Measurements from ENCODE around the gene EML3.
A peak's percentile ranks its signal among the peaks of the same experiment; 100 is the strongest.
"Not testable (repeated sequence)": the region's sequence is repeated elsewhere in the genome, so short reads cannot be mapped to it uniquely, and the experiment has no call there.

Gene EML3

DNA sequence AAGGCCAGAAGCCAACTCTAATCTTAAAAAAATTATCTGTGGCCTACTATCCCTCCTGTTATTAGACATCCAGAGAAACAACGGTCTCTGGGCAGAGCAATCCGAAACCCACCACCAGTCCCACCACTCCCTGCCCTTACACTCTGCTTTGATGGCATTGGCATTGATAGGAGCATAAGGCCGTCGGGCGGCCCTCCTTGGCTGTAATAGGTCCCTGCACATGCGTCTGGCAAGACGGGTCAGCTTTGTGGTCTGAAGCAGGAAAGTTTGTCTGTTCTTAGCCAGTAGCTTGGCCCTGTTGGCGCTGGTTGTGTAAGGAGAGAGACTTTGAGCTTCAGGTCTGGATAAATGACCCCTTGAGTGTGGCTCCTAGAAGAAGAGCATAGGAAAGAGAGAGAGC, 17.5 kb downstream of the EML3 start:
- H3K4me3 ChIP-seq (replicated peaks; ENCODE audit: low read depth, low read length), result no peak overlapping the region
- TF ChIP-seq, protein P1, sequence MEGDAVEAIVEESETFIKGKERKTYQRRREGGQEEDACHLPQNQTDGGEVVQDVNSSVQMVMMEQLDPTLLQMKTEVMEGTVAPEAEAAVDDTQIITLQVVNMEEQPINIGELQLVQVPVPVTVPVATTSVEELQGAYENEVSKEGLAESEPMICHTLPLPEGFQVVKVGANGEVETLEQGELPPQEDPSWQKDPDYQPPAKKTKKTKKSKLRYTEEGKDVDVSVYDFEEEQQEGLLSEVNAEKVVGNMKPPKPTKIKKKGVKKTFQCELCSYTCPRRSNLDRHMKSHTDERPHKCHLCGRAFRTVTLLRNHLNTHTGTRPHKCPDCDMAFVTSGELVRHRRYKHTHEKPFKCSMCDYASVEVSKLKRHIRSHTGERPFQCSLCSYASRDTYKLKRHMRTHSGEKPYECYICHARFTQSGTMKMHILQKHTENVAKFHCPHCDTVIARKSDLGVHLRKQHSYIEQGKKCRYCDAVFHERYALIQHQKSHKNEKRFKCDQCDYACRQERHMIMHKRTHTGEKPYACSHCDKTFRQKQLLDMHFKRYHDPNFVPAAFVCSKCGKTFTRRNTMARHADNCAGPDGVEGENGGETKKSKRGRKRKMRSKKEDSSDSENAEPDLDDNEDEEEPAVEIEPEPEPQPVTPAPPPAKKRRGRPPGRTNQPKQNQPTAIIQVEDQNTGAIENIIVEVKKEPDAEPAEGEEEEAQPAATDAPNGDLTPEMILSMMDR (IDR thresholded peaks at IDR 0.05; ENCODE audit: low read length, missing control alignments), result no peak
- no peak for DNase-seq (ENCODE audit: low read depth)

DNA sequence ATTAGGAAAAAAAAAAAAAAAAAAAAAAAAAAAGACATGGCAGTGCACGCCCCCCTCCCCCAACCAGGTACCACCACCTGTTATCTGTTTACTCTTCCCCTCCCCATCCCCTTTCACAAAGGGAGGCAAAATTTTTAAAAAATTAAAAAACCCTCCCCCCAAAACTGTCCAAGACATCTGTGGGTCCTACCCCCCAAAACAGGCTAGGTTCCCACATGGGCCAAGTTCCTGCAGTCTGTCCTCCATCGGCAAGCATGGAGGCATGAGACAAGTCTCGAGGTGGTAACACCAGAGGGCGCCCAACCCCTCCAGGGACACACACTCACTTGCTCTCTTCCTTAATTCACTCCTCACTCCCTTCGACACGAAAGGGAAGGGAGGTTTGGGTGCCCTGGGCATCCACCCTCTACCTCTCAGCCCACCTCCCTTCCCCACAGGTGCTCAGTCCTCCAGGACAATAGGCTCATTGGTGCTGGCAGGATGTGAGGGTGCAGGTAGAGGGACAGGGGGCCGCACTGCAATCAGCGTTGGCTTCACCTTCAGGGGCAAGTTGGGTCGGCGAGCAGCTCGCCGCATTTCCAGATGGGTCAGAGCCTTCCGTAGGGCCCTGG, 19.0 kb downstream of the EML3 start:
- no peak overlapping the region for H3K4me3 ChIP-seq (replicated peaks; ENCODE audit: low read depth, low read length)
- peak; percentile 85 for DNase-seq (ENCODE audit: low read depth)
- TF ChIP-seq, protein P1 (IDR thresholded peaks at IDR 0.05; ENCODE audit: low read length, missing control alignments), result peak; percentile 72

DNA sequence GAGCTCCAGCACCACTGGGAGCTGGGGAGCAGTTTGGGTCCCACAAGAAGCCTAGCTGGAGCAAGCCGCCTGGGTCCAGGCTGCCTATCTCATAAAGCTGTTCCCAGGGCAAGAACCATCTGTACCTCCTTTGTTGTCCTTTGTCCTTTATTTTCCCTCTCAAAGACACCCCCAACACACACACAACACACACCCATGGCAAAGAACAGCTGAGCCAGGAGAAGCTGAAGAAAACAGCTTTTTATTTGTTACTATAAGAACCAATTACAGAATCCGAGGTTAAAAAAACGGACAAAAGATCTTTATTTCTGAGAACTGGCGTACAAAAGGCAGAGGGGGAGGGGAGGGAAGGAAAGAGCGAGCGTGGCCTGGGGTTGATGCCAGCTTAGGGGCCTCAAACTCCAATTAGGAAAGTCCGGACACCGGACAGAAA, 19.6 kb downstream of the EML3 start:
- no peak for DNase-seq (ENCODE audit: low read depth)
- no peak overlapping the region for H3K4me3 ChIP-seq (replicated peaks; ENCODE audit: low read depth, low read length)
- TF ChIP-seq, protein P1 (IDR thresholded peaks at IDR 0.05; ENCODE audit: low read length, missing control alignments), result no peak

DNA sequence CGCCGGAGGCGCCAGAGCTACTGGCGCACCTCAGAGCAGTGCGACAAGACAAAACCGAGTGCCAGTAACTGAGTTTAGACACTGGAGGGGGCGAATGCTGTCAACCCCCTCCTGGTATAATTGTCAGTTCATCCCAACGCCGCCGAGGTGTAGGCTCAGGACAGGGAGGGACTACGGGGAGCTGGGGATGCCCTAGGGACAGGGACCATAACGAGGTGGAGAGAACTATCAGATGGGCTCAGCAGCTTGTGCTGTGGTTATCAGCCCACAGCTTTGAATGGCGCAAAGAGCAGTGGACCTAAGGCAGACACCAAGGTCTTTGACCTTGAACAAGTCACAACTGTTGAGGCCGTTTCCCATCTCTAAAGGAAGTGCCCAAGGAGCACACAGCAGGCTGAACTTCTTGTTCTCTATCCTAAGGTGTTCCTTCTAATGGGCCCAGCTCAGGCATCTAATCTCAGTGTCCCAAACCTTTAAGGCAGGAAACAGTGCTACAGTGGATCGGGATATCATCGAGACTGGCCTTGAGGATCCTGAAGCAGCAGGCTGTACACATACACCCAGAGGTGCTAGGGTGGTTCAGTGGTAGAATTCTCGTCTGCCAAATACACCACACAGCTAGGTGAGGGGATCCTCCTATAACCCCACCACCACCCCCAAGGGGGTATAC, 20.3 kb downstream of the EML3 start:
- TF ChIP-seq, protein P1 (IDR thresholded peaks at IDR 0.05; ENCODE audit: low read length, missing control alignments), result no peak
- no peak for DNase-seq (ENCODE audit: low read depth)
- peak overlapping the region; percentile 82 for H3K4me3 ChIP-seq (replicated peaks; ENCODE audit: low read depth, low read length)

DNA sequence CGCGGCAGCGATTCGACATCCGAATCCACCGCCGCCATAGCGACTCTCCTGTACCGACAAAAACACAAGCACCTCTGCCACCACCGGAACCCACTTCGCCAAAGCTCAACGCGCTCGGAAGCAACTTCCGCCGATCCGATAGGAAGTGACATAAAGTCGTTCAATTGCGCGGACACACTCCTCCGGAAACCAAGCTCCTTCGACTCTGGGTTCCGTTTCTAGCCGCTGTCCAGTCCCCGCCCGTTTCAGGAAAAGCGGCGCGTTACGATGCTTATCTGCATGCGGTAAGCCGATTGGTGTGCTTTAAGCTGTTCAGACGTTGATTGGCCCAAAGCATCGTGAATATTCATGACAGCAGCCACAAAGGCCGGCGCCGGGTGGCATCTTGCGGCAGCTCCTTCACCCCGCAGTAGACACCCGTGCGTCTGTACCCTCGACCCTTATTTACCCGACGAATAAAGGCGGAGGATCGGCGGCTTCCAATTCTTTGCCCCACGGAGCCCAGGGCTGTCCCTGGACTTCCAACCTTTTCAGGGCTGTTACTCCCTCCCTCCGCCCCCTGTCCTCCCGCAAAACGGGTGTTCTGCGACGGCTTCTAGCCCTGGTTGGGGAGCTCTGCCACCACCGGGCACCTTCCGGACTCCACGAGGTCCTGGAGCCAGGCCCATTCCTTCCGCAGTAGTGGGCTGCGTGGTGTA, 21.0 kb downstream of the EML3 start, which contains the start of gene TUT1:
Gene TUT1, minus strand, starts transcription at position 76 of the 698 bp plus-strand sequence. Its CDS starts 38 bp downstream, at position 38.
- H3K4me3 ChIP-seq (replicated peaks; ENCODE audit: low read depth, low read length), result peak within 1 kb of the TSS; percentile 82
- DNase-seq (ENCODE audit: low read depth), result peak; percentile 99
- TF ChIP-seq, protein P1 (IDR thresholded peaks at IDR 0.05; ENCODE audit: low read length, missing control alignments), result no peak

DNA sequence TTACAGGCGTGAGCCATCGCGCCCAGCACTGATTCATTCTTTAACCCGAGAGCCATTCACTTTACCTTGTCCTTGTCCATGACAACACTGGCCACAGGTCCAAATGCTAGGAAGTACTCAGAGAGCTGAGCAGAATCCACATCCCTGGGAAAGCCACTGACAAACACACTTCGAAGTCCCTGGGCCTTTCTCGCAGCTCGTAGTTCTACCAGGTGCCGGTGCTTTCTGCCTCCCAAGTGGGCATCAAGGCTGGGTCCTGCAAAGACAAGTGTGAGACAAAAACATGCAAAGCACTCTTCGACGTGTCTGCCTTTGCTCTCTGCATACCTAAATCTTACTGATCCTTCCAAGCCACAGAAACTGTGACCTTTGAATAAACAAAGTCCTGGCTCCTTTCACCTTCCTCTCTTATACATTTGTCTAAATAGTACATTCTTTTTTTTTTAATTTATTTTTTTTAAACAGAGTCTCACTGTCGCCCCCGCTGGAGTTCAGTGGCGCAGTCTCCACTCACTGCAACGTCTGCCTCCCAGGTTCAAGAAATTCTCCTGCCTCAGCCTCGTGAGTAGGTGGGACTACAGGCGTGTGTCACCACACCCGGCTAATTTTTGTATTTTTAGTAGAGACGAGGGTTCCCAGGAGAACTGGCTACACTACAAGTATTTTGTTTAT, 23.5 kb downstream of the EML3 start:
- H3K4me3 ChIP-seq (replicated peaks; ENCODE audit: low read depth, low read length), result no peak overlapping the region
- peak; percentile 34 for DNase-seq (ENCODE audit: low read depth)
- TF ChIP-seq, protein P1 (IDR thresholded peaks at IDR 0.05; ENCODE audit: low read length, missing control alignments), result peak; percentile 44

DNA sequence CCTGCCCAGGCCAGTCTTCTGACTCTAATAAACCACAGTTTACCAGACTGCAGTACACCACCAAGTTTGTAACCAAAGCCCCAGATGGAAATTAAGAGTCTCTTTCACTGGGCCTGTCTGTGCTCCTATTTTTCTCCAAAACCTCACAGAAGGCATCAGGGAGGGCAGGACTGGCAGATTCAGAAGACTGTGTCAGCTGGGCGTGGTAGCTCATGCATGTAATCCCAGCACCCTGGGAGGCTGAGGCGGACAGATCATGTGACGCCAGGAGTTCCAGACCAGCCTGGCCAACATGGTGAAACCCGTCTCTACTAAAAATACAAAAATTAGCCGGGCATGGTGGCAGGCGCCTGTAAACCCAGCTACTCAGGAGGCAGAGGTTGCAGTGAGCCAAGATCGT, 27.2 kb downstream of the EML3 start:
- not testable (repeated sequence) for DNase-seq (ENCODE audit: low read depth); H3K4me3 ChIP-seq (replicated peaks; ENCODE audit: low read depth, low read length)

DNA sequence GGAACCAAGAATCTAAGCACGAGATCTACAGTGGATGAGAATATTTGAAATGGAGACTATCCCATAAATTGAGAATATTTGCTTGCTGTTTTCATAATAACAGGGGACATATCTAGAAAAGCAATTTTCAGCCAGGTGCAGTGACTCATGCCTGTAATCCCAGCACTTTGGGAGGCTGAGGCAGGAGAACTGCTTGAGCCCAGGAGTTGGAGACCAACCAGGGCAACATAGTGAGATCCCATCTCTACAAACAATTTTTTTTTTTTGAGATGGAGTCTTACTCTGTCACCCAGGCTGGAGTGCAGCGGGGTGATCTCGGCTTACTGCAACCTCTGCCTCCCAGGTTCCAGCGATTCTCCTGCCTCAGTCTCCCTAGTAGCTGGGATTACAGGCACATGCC, 30.8 kb downstream of the EML3 start:
- DNase-seq (ENCODE audit: low read depth); H3K4me3 ChIP-seq (replicated peaks; ENCODE audit: low read depth, low read length): not testable (repeated sequence)

All from fibroblast of pulmonary artery (primary cell).